OCI-LY7 (cell line): Measurements from ENCODE around the gene MTCL1.

ENCODE experiments used
- EZH2phosphoT487 ChIP-seq: fragments of 200-600 bp; sonication (generic); IDR thresholded peaks from 2 replicates; pipeline ENCODE4 v1.6.1; 2018; ENCODE audit warnings: low read depth, borderline replicate concordance, mild to moderate bottlenecking, mixed run types, antibody characterized with exemption, low read length, moderate library complexity, mixed read lengths
- TF ChIP-seq, protein P1 (sequence below): fragments of 200-600 bp; sonication (generic); conservative IDR thresholded peaks from 2 replicates; pipeline ENCODE4 v1.5.1; 2014; ENCODE audit warnings: mild to moderate bottlenecking, antibody characterized with exemption, low read length, moderate library complexity, mixed read lengths

DNA sequence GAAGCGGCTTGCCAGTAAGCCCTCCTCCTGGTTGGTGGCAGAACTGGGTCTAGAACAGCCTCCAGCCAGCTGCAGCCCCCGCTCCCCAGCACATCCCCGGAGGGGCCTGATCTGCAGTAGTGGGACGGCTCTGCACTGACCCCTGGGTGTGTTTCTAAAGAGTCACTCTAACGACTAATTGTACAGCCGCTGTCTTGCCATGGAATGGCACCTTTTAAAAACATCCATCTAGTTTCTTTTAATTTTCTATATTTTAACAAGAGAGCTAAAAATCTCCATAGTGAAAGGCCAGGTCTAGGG lies 82.0 kb downstream of the MTCL1 start:
- TF ChIP-seq, protein P1, sequence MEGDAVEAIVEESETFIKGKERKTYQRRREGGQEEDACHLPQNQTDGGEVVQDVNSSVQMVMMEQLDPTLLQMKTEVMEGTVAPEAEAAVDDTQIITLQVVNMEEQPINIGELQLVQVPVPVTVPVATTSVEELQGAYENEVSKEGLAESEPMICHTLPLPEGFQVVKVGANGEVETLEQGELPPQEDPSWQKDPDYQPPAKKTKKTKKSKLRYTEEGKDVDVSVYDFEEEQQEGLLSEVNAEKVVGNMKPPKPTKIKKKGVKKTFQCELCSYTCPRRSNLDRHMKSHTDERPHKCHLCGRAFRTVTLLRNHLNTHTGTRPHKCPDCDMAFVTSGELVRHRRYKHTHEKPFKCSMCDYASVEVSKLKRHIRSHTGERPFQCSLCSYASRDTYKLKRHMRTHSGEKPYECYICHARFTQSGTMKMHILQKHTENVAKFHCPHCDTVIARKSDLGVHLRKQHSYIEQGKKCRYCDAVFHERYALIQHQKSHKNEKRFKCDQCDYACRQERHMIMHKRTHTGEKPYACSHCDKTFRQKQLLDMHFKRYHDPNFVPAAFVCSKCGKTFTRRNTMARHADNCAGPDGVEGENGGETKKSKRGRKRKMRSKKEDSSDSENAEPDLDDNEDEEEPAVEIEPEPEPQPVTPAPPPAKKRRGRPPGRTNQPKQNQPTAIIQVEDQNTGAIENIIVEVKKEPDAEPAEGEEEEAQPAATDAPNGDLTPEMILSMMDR: no peak
- TF ChIP-seq EZH2phosphoT487: no peak
